GM12872 (cell line): ENCODE measurements around the gene MPHOSPH9.

Experiments used
- CTCF ChIP-seq: IDR thresholded peaks from 3 replicates; pipeline ENCODE4 v1.5.1; 2011; ENCODE audit warnings: low read depth, mild to moderate bottlenecking, low read length, moderate library complexity; ENCODE audit not compliant: insufficient read depth

MPHOSPH9 gene

GRCh38 chr12:123232807-123233504, at the start of gene MPHOSPH9, which contains the start of gene MTRFR:
TSS of gene MPHOSPH9 (minus strand) at chr12:123233141. CDS start at chr12:123230364, 2,777 bp downstream.
TSS of gene MTRFR (plus strand) at chr12:123233436. CDS start at chr12:123253675, 20,239 bp downstream.
- TF ChIP-seq CTCF = no peak

- no peak for TF ChIP-seq CTCF
Observed at GRCh38 chr12:123282111-123282510, 49.2 kb upstream of the MPHOSPH9 start.

GRCh38 chr12:123280971-123281370, 48.0 kb upstream of the MPHOSPH9 start:
- no peak for TF ChIP-seq CTCF

GRCh38 chr12:123278101-123278627, 45.2 kb upstream of the MPHOSPH9 start:
- no peak for TF ChIP-seq CTCF

GRCh38 chr12:123273166-123273565, 40.2 kb upstream of the MPHOSPH9 start:
- no peak for TF ChIP-seq CTCF

GRCh38 chr12:123271001-123271668, 38.2 kb upstream of the MPHOSPH9 start:
- TF ChIP-seq CTCF = peak; percentile 52; the same call in 1 of the 3 replicates

GRCh38 chr12:123270214-123271000, 37.5 kb upstream of the MPHOSPH9 start:
- no peak for TF ChIP-seq CTCF
